Transverse colon (tissue), 4 donors: Measurements from ENCODE around the gene ZNF488.

Source experiments
- CTCF ChIP-seq, 5 experiments: fragments of 200-600 bp in 3 of 5; fragments of 450-650 bp in 2 of 5; sonication (generic) in 3 of 5; IDR thresholded peaks; 1 replicate in 2 of 5; 2 replicates in 3 of 5; pipeline ENCODE4 v1.5.1; 2016 to 2017; ENCODE audit warnings: antibody characterized with exemption in 5 of 5, inconsistent platforms in 3 of 5, mild to moderate bottlenecking in 2 of 5, moderate library complexity in 1 of 5
- EP300 ChIP-seq: sonication (generic); formaldehyde crosslinking; IDR thresholded peaks from one replicate; pipeline ENCODE4 v1.6.1; 2017; ENCODE audit warnings: antibody characterized with exemption, low read depth
- POLR2A ChIP-seq: fragments of 450-650 bp; IDR thresholded peaks from one replicate; pipeline ENCODE4 v1.6.1; 2016; ENCODE audit warnings: antibody characterized with exemption, mild to moderate bottlenecking, moderate library complexity
- POLR2AphosphoS5 ChIP-seq, 3 donors: sonication (generic); formaldehyde crosslinking; IDR thresholded peaks; one replicate each; pipeline ENCODE4 v1.6.1; 2016; ENCODE audit warnings: antibody characterized with exemption in 3 of 3

- TF ChIP-seq CTCF (IDR thresholded peaks at IDR 0.05) (no peak), POLR2A (no peak), EP300 (no peak), POLR2AphosphoS5 (IDR thresholded peaks at IDR 0.05) (no peak)
These were observed 53.7 kb downstream of the ZNF488 start for GRCh38 chr10:47330366-47330765.
